ENCODE data around the gene FHOD3. TPM values are rescaled to one million over a fixed set of nuclear protein-coding genes. Genes with fewer than 3 reads are reported as not detected.

FHOD3 gene
- total RNA-seq, 1 experiment from 2014 or later = 2.9 TPM

DNA sequence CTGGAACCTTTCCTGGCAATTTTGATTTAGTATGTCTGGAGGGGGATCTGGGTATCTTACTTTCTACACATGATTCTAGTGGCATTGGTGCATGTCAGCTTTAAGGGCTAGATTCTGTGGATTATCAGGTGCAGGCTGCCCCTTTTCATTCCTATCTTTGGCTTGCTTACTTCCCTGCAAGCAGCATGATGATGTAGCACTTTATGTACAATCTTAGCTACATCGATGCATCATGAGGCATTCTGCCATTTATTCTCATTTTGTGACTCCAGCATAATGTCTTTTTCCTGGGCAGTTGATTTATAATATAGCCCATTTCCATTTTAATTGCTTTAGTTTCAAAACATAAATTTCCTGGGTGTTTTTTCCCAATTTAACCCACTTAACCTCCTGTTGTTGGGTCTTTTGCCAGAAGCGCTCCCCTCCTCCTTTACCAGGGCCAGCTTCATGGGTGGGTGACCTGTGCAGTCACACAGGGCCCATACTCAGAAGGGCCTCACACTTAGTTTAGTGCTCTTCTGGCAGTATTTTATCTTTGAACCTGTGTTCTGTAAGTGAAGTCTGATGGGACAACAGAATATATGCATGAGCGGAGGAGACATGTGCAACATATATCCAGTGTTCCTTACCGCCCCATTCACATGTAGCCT lies 495.2 kb downstream of the FHOD3 start:
- Mint-ChIP-seq H3K27me3 (ENCODE audit: unreplicated experiment) (no peaks in the 10 kb centered on the region), H3K4me3 (ENCODE audit: low read depth, unreplicated experiment) (no peak overlapping the region), H3K4me1 (ENCODE audit: low read depth, unreplicated experiment) (no peaks in the 10 kb centered on the region), H3K27ac (ENCODE audit: unreplicated experiment) (no peak overlapping the region), H3K9me3 (ENCODE audit: low read depth, unreplicated experiment) (no peaks in the 10 kb centered on the region), H3K36me3 (ENCODE audit: insufficient read depth, unreplicated experiment) (peaks cover 12% of the 10 kb centered on the region)
- intact Hi-C loops (cut with micrococcal nuclease; ENCODE audit: unreplicated experiment) = no loop called here
- TF ChIP-seq, protein P1, sequence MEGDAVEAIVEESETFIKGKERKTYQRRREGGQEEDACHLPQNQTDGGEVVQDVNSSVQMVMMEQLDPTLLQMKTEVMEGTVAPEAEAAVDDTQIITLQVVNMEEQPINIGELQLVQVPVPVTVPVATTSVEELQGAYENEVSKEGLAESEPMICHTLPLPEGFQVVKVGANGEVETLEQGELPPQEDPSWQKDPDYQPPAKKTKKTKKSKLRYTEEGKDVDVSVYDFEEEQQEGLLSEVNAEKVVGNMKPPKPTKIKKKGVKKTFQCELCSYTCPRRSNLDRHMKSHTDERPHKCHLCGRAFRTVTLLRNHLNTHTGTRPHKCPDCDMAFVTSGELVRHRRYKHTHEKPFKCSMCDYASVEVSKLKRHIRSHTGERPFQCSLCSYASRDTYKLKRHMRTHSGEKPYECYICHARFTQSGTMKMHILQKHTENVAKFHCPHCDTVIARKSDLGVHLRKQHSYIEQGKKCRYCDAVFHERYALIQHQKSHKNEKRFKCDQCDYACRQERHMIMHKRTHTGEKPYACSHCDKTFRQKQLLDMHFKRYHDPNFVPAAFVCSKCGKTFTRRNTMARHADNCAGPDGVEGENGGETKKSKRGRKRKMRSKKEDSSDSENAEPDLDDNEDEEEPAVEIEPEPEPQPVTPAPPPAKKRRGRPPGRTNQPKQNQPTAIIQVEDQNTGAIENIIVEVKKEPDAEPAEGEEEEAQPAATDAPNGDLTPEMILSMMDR (IDR thresholded peaks at IDR 0.05; ENCODE audit: unreplicated experiment) = no peak
- CTCF ChIA-PET = no interaction called here
- DNase-seq = no peak
- no TSS peak for BruUV-seq (replicated peaks)

DNA sequence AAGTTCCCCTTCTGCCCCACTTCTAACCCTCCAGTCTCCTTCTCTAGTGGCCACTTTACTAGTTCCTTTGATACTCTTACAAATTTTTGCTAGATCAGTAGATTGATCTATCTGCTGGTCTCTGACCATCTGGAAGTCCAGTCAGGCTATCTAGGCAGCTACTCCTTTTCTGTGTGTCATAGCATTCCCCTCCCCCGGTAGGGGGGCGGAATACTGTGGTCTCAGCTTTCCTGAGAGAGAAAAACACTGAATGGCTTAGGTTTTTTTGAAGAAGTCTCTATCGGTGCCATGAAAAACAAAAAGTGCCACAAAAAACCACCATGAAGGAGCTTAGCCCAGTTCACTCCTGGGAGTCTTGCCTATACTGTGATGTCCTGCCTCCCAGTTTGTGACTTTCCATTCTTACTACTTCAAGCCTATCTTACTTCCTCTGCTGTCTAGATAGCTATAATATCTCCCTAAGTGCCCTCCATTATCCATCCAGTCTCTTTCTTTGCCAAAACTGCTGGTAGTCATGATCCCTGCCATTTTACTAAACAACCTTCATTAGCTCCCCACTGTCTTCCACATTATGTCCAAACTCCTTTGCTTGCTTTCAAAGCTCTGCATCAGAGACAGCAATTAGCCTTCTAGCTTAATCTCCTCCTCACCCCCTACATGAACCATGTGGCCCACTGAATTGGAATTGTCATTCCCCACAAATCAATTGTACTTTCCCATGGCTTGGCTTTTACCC lies 501.4 kb downstream of the FHOD3 start:
- CTCF ChIA-PET = no interaction called here
- no peak for DNase-seq
- TF ChIP-seq, protein P1 (IDR thresholded peaks at IDR 0.05; ENCODE audit: unreplicated experiment) = no peak
- Mint-ChIP-seq H3K4me1 (ENCODE audit: low read depth, unreplicated experiment) (no peaks in the 10 kb centered on the region), H3K36me3 (ENCODE audit: insufficient read depth, unreplicated experiment) (peaks cover 14% of the 10 kb centered on the region), H3K27me3 (ENCODE audit: unreplicated experiment) (no peaks in the 10 kb centered on the region), H3K27ac (ENCODE audit: unreplicated experiment) (no peak overlapping the region), H3K4me3 (ENCODE audit: low read depth, unreplicated experiment) (no peak overlapping the region), H3K9me3 (ENCODE audit: low read depth, unreplicated experiment) (no peaks in the 10 kb centered on the region)
- no TSS peak for BruUV-seq (replicated peaks)
- intact Hi-C loops (cut with micrococcal nuclease; ENCODE audit: unreplicated experiment) = no loop called here

DNA sequence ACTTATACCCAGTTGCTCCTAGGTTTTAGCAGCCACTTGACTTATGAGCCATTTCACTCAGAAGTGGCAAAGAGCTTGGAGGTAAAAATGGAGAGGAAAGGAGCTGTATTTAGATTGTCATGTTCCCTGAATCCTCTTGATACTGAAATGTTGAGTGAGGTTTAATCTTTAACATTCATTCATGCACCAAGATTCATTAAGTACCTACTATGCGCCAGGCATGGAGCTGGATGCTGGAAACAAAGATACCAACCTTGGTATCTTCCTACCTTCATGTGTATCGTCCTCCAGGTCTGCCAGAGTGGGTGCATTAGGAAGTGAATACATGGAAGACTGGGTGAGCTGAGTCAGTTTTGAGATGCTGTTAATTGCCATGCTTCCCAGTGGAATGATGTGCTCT lies 507.6 kb downstream of the FHOD3 start:
- intact Hi-C loops (cut with micrococcal nuclease; ENCODE audit: unreplicated experiment) = no loop called here
- DNase-seq = no peak
- TF ChIP-seq, protein P1 (IDR thresholded peaks at IDR 0.05; ENCODE audit: unreplicated experiment) = no peak
- no peaks in the 10 kb centered on the region for H3K4me1 Mint-ChIP-seq (ENCODE audit: low read depth, unreplicated experiment)
- CTCF ChIA-PET = no interaction called here
- H3K36me3 Mint-ChIP-seq (ENCODE audit: insufficient read depth, unreplicated experiment) = peaks cover 28% of the 10 kb centered on the region
- H3K9me3 Mint-ChIP-seq (ENCODE audit: low read depth, unreplicated experiment) = no peaks in the 10 kb centered on the region
- BruUV-seq (replicated peaks) = no TSS peak
- H3K27me3 Mint-ChIP-seq (ENCODE audit: unreplicated experiment) = no peaks in the 10 kb centered on the region
- no peak overlapping the region for H3K4me3 Mint-ChIP-seq (ENCODE audit: low read depth, unreplicated experiment)
- H3K27ac Mint-ChIP-seq (ENCODE audit: unreplicated experiment) = no peak overlapping the region

DNA sequence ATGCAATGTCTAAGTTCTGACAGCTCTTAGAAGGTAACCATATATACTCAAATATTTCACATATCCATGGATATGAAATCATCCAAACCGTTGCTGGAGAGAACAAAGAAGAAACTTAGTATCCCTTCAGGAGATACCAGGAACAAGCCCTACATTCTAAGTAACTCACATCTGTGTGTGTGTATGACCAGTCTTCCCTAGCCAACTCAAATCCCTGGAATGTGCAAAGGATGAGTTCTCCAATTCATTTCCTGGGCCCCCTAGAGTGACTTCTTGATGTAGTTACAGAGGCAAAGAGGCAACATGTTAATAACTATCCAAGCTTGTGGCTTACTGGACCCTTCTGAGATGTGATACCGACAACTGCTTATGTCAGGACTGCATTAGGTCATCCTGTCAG lies 511.2 kb downstream of the FHOD3 start:
- H3K36me3 Mint-ChIP-seq (ENCODE audit: insufficient read depth, unreplicated experiment) = peaks cover 19% of the 10 kb centered on the region
- intact Hi-C loops (cut with micrococcal nuclease; ENCODE audit: unreplicated experiment) = loop anchor here (1.0 kb wide), 1 partner anchor 120 kb away; no protein-coding TSS in a partner anchor
- BruUV-seq (replicated peaks) = no TSS peak
- H3K27me3 Mint-ChIP-seq (ENCODE audit: unreplicated experiment) = no peaks in the 10 kb centered on the region
- CTCF ChIA-PET = no interaction called here
- H3K9me3 Mint-ChIP-seq (ENCODE audit: low read depth, unreplicated experiment) = no peaks in the 10 kb centered on the region
- TF ChIP-seq, protein P1 (IDR thresholded peaks at IDR 0.05; ENCODE audit: unreplicated experiment) = no peak
- no peak overlapping the region for H3K4me3 Mint-ChIP-seq (ENCODE audit: low read depth, unreplicated experiment)
- H3K27ac Mint-ChIP-seq (ENCODE audit: unreplicated experiment) = no peak overlapping the region
- no peak for DNase-seq
- no peaks in the 10 kb centered on the region for H3K4me1 Mint-ChIP-seq (ENCODE audit: low read depth, unreplicated experiment)
